HCT116 (cell line): ENCODE results near the gene ZNF236. TPM values are rescaled to one million over a fixed set of nuclear protein-coding genes. Genes with fewer than 3 reads are reported as not detected.

ENCODE experiments used
- ATAC-seq: fragments of 200-7000 bp; cut with Tn5 transposase; 2 replicates; pipeline ENCODE4 v1.9.1; 2020; ENCODE audit warnings: mild to moderate bottlenecking, moderate library complexity
- BruUV-seq: library from RNA; stranded (reverse); fragments of 400-500 nt; replicated peaks from 2 replicates; lab custom pipeline; 2021; lab: Mats Ljungman, UMichigan
- CTCF ChIA-PET: fragments of 300-600 bp; sonication (Branson Sonifier 250); formaldehyde crosslinking; loops from one replicate; lab custom pipeline; 2021; ENCODE audit warnings: antibody characterized with exemption; lab: Charles Lee
- POLR2A ChIA-PET: fragments of 300-600, 350-600 bp; sonication (Branson Sonifier 250); formaldehyde crosslinking; loops from one replicate; lab custom pipeline; 2021; ENCODE audit warnings: antibody characterized with exemption; lab: Charles Lee
- RAD21 ChIA-PET, 2 experiments: fragments of 300-600 bp; sonication (Branson Sonifier 250); formaldehyde crosslinking; loops; one replicate each; lab custom pipeline; 2023; ENCODE audit warnings: low total read pairs in 2 of 2; ENCODE audit not compliant: uncharacterized antibody in 2 of 2, unreplicated experiment in 2 of 2, low non-redundant PET in 1 of 2; lab: Charles Lee
- DNase-seq: peaks from one replicate; pipeline ENCODE4 v3.0.0-alpha.2; 2010; ENCODE audit warnings: low read depth, low spot score
- H2AFZ ChIP-seq: fragments of 200-600 bp; shearing (Covaris generic), sonication (generic); 2 replicates; pipeline ENCODE4 v1.6.1; 2017; ENCODE audit warnings: low read depth, mixed run types, mixed read lengths, antibody characterized with exemption, low read length; ENCODE audit not compliant: poor library complexity, severe bottlenecking
- H3K27ac ChIP-seq: 2 replicates; pipeline ENCODE4 v1.5.1; 2012; ENCODE audit warnings: low read depth, low read length
- H3K27me3 ChIP-seq: fragments of 200-600 bp; sonication (generic); 2 replicates; pipeline ENCODE4 v1.6.1; 2016; ENCODE audit warnings: mixed run types, low read length, mixed read lengths; ENCODE audit not compliant: insufficient read depth
- H3K36me3 ChIP-seq, 2 experiments: fragments of 200-500 bp in 1 of 2; fragments of 200-600 bp in 1 of 2; sonication (Bioruptor generic) in 1 of 2; sonication (generic) in 1 of 2; 2 replicates each; pipeline versions ENCODE4 v1.5.1 to v1.6.1; 2014 to 2016; ENCODE audit warnings: low read length in 2 of 2, inconsistent platforms in 1 of 2, mixed read lengths in 1 of 2, mixed run types in 1 of 2; ENCODE audit not compliant: insufficient read depth in 2 of 2, control insufficient read depth in 1 of 2
- H3K4me1 ChIP-seq, 2 experiments: fragments of 200-600 bp in 1 of 2; sonication (generic) in 1 of 2; 2 replicates each; pipeline versions ENCODE4 v1.5.1 to v1.6.1; 2012 to 2017; ENCODE audit warnings: low read length in 2 of 2, inconsistent platforms in 1 of 2, mild to moderate bottlenecking in 1 of 2, mixed read lengths in 1 of 2, mixed run types in 1 of 2, moderate library complexity in 1 of 2; ENCODE audit not compliant: insufficient read depth in 2 of 2, control insufficient read depth in 1 of 2
- H3K4me2 ChIP-seq: fragments of 200-600 bp; sonication (generic); 2 replicates; pipeline ENCODE4 v1.6.1; 2017; ENCODE audit warnings: mixed run types, low read length, mixed read lengths
- H3K4me3 ChIP-seq, 2 experiments: fragments of 200-600 bp in 1 of 2; sonication (generic) in 1 of 2; replicated peaks in 1 of 2; 2 replicates each; pipeline ENCODE4 v1.5.1; 2011 to 2016; ENCODE audit warnings: low read length in 2 of 2, control low read depth in 1 of 2, low read depth in 1 of 2, mild to moderate bottlenecking in 1 of 2, mixed read lengths in 1 of 2, mixed run types in 1 of 2
- H3K79me2 ChIP-seq: fragments of 200-600 bp; sonication (generic); 2 replicates; pipeline ENCODE4 v1.6.1; 2017; ENCODE audit warnings: mild to moderate bottlenecking, mixed run types, low read length, moderate library complexity, mixed read lengths; ENCODE audit not compliant: insufficient read depth
- H3K9ac ChIP-seq: fragments of 200-600 bp; sonication (generic); 2 replicates; pipeline ENCODE4 v1.6.1; 2016; ENCODE audit warnings: low read length, mixed read lengths
- H3K9me2 ChIP-seq: fragments of 200-600 bp; sonication (generic), shearing (Covaris generic); 2 replicates; pipeline ENCODE4 v1.6.1; 2017; ENCODE audit warnings: mixed run types, mild to moderate bottlenecking, moderate library complexity; ENCODE audit not compliant: insufficient read depth
- H3K9me3 ChIP-seq, 2 experiments: fragments of 200-500 bp in 1 of 2; fragments of 200-600 bp in 1 of 2; sonication (Bioruptor generic) in 1 of 2; sonication (generic) in 1 of 2; 2 replicates each; pipeline ENCODE4 v1.6.1; 2014 to 2017; ENCODE audit warnings: low read length in 2 of 2, mixed read lengths in 2 of 2, inconsistent platforms in 1 of 2, low read depth in 1 of 2, mild to moderate bottlenecking in 1 of 2, mixed run types in 1 of 2, moderate library complexity in 1 of 2; ENCODE audit not compliant: control insufficient read depth in 1 of 2, insufficient read depth in 1 of 2
- H4K20me1 ChIP-seq: fragments of 200-600 bp; sonication (generic), shearing (Covaris generic); 2 replicates; pipeline ENCODE4 v1.6.1; 2017; ENCODE audit warnings: mixed run types, mild to moderate bottlenecking, moderate library complexity; ENCODE audit not compliant: insufficient read depth
- CEBPB ChIP-seq: IDR thresholded peaks from 2 replicates; pipeline ENCODE4 v1.6.1; 2012; ENCODE audit warnings: low read depth
- CTCF ChIP-seq, 3 experiments: fragments of 200-600 bp in 1 of 3; sonication (generic) in 1 of 3; IDR thresholded peaks in 2 of 3; conservative IDR thresholded peaks in 1 of 3; 2 replicates each; pipeline ENCODE4 v1.5.1; 2012 to 2017; ENCODE audit warnings: low read depth in 2 of 3, low read length in 2 of 3, antibody characterized with exemption in 1 of 3, borderline replicate concordance in 1 of 3, control low read depth in 1 of 3, mild to moderate bottlenecking in 1 of 3, mixed read lengths in 1 of 3, mixed run types in 1 of 3, moderate library complexity in 1 of 3; ENCODE audit not compliant: insufficient read depth in 1 of 3
- EZH2 ChIP-seq: fragments of 200-600 bp; sonication (generic); IDR thresholded peaks from 2 replicates; pipeline ENCODE4 v1.6.1; 2017; ENCODE audit warnings: antibody characterized with exemption, mixed run types
- FOSL1 ChIP-seq: IDR thresholded peaks from 2 replicates; pipeline ENCODE4 v1.6.1; 2012; ENCODE audit warnings: low read depth
- JUND ChIP-seq: IDR thresholded peaks from 2 replicates; pipeline ENCODE4 v1.6.1; 2012
- RAD21 ChIP-seq: IDR thresholded peaks from 2 replicates; pipeline ENCODE4 v1.6.1; 2012; ENCODE audit warnings: low read depth, mild to moderate bottlenecking
- REST ChIP-seq: IDR thresholded peaks from 2 replicates; pipeline ENCODE4 v1.6.1; 2012; ENCODE audit warnings: low read depth
- SIN3A ChIP-seq: IDR thresholded peaks from 2 replicates; pipeline ENCODE4 v1.6.1; 2012; ENCODE audit warnings: low read depth
- TCF7L2 ChIP-seq: IDR thresholded peaks from 2 replicates; pipeline ENCODE4 v1.7.0; 2011; ENCODE audit warnings: borderline replicate concordance, inconsistent platforms; ENCODE audit not compliant: insufficient read depth, insufficient read length; ENCODE audit errors: extremely low read depth
- ZBTB33 ChIP-seq: IDR thresholded peaks from 2 replicates; pipeline ENCODE4 v1.6.1; 2011; ENCODE audit warnings: mild to moderate bottlenecking, low read length, moderate library complexity; ENCODE audit not compliant: insufficient replicate concordance; ENCODE audit errors: extremely low read depth
- ZFX ChIP-seq: fragments of 450-650 bp; IDR thresholded peaks from 2 replicates; pipeline ENCODE4 v1.6.1; 2017
- intact Hi-C: fragments of 100-400 bp; cut with micrococcal nuclease; formaldehyde crosslinking; loops from 2 replicates; pipeline ENCODE4 v1.10.0; 2022
- total RNA-seq: library from RNA; stranded (reverse); gene quantifications from one replicate; pipeline ENCODE4 v1.2.1, GENCODE V29; 2021; ENCODE audit not compliant: unreplicated experiment

ZNF236 gene
- total RNA-seq, 1 experiment from 2014 or later, result 15.0 TPM

- H3K36me3 ChIP-seq, result peaks cover 0 to 2% of the 10 kb centered on the region in 2 experiments; a peak in 2 of 4 replicates
- no peak overlapping the region for H3K27ac ChIP-seq
- TF ChIP-seq JUND (no peak), RAD21 (no peak), TCF7L2 (no peak), ZFX (no peak), REST (no peak), EZH2 (no peak), FOSL1 (no peak), CEBPB (no peak), CTCF (IDR thresholded peaks at IDR 0.05 in 2 of 3, conservative IDR thresholded peaks at IDR 0.05 in 1 of 3; ENCODE audit: borderline replicate concordance in 1 of 3, insufficient read depth in 1 of 3, low read depth in 2 of 3, low read length in 2 of 3) (no peak), ZBTB33 (no peak), SIN3A (no peak)
- no peak overlapping the region for H2AFZ ChIP-seq
- H3K79me2 ChIP-seq, result no peaks in the 10 kb centered on the region
- ChIA-PET POLR2A (no interaction called here), CTCF (no interaction called here), RAD21 (no interaction called here)
- no TSS peak for BruUV-seq
- H3K9me2 ChIP-seq, result no peaks in the 10 kb centered on the region
- no peaks in the 10 kb centered on the region for H3K4me1 ChIP-seq
- no peaks in the 10 kb centered on the region for H3K27me3 ChIP-seq
- no peak overlapping the region for H3K4me3 ChIP-seq
- DNase-seq, result no peak
- intact Hi-C loops, result no loop called here
- H3K9me3 ChIP-seq, result no peaks in the 10 kb centered on the region
- H3K9ac ChIP-seq, result no peak overlapping the region
- no peaks in the 10 kb centered on the region for H4K20me1 ChIP-seq
- no peak for ATAC-seq
- no peak overlapping the region for H3K4me2 ChIP-seq
Observed at GRCh38 chr18:76866666-76867065, 44.3 kb downstream of the ZNF236 start.
